Measurements from ENCODE around the gene ORC1.

- TF ChIP-seq POLR2A (IDR thresholded peaks at IDR 0.05) = no peak
- TF ChIP-seq, protein P1, sequence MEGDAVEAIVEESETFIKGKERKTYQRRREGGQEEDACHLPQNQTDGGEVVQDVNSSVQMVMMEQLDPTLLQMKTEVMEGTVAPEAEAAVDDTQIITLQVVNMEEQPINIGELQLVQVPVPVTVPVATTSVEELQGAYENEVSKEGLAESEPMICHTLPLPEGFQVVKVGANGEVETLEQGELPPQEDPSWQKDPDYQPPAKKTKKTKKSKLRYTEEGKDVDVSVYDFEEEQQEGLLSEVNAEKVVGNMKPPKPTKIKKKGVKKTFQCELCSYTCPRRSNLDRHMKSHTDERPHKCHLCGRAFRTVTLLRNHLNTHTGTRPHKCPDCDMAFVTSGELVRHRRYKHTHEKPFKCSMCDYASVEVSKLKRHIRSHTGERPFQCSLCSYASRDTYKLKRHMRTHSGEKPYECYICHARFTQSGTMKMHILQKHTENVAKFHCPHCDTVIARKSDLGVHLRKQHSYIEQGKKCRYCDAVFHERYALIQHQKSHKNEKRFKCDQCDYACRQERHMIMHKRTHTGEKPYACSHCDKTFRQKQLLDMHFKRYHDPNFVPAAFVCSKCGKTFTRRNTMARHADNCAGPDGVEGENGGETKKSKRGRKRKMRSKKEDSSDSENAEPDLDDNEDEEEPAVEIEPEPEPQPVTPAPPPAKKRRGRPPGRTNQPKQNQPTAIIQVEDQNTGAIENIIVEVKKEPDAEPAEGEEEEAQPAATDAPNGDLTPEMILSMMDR (IDR thresholded peaks at IDR 0.05) = no peak
Observed at GRCh38 chr1:52386458-52386857, 17.8 kb downstream of the ORC1 start.

Measured in suprapubic skin (tissue), 3 donors.